Effector memory CD8-positive, alpha-beta T cell (primary cell): ENCODE results near the gene GRK4.
"Not testable (repeated sequence)": the region's sequence is repeated elsewhere in the genome, so short reads cannot be mapped to it uniquely, and the experiment has no call there.

Source experiments
- ATAC-seq: fragments of 150-1000 bp; cut with Tn5 transposase; replicated peaks from 2 replicates; pipeline ENCODE4 v1.10.0; 2021; ENCODE audit warnings: mild to moderate bottlenecking, moderate library complexity
- DNase-seq, 3 experiments: peaks; one replicate each; pipeline ENCODE4 v3.0.0; 2021
- H3K27ac Mint-ChIP-seq, 2 donors: one replicate each; pipeline ENCODE4 v1.8.0; 2022; ENCODE audit warnings: mild to moderate bottlenecking in 2 of 2, mixed read lengths in 2 of 2, moderate library complexity in 2 of 2
- H3K27me3 Mint-ChIP-seq, 2 donors: one replicate each; pipeline ENCODE4 v1.8.0; 2022; ENCODE audit warnings: mixed read lengths in 2 of 2
- H3K36me3 Mint-ChIP-seq: one replicate; pipeline ENCODE4 v1.8.0; 2022; ENCODE audit warnings: mild to moderate bottlenecking, moderate library complexity, mixed read lengths; ENCODE audit not compliant: insufficient read depth
- H3K4me1 Mint-ChIP-seq, 2 donors: one replicate each; pipeline ENCODE4 v1.8.0; 2022; ENCODE audit warnings: low read depth in 2 of 2, mixed read lengths in 2 of 2
- H3K4me3 Mint-ChIP-seq, 2 donors: one replicate each; pipeline ENCODE4 v1.8.0; 2022; ENCODE audit warnings: mild to moderate bottlenecking in 2 of 2, mixed read lengths in 2 of 2, moderate library complexity in 2 of 2
- H3K9me3 Mint-ChIP-seq, 2 donors: one replicate each; pipeline ENCODE4 v1.8.0; 2022; ENCODE audit warnings: mixed read lengths in 2 of 2

The GRK4 gene

GRCh38 chr4:2949782-2950125 lies 13.6 kb upstream of the GRK4 start:
- Mint-ChIP-seq H3K27me3 (no peaks in the 10 kb centered on the region), H3K4me1 (peaks cover 5% of the 10 kb centered on the region in 2 donors), H3K4me3 (no peak overlapping the region), H3K36me3 (peaks cover 94% of the 10 kb centered on the region), H3K9me3 (no peaks in the 10 kb centered on the region), H3K27ac (peak overlapping the region in 1 of 2 donors; percentile 56)
- no peak for ATAC-seq
- no peak for DNase-seq

GRCh38 chr4:2950221-2950989 lies 13.0 kb upstream of the GRK4 start:
- Mint-ChIP-seq H3K27me3 (no peaks in the 10 kb centered on the region), H3K36me3 (peaks cover 94% of the 10 kb centered on the region), H3K4me1 (peaks cover 7 to 8% of the 10 kb centered on the region in 2 donors), H3K27ac (peak overlapping the region in 1 of 2 donors; percentile 56), H3K4me3 (no peak overlapping the region), H3K9me3 (no peaks in the 10 kb centered on the region)
- ATAC-seq (no peak), DNase-seq (no peak)

GRCh38 chr4:2953496-2953895 lies 9.9 kb upstream of the GRK4 start:
- Mint-ChIP-seq H3K27me3 (no peaks in the 10 kb centered on the region), H3K4me1 (peaks cover 16% of the 10 kb centered on the region in 2 donors), H3K36me3 (peaks cover 92% of the 10 kb centered on the region), H3K9me3 (no peaks in the 10 kb centered on the region), H3K4me3 (no peak overlapping the region), H3K27ac (peak overlapping the region; percentile 75 to 77)
- no peak for ATAC-seq
- no peak for DNase-seq

DNA sequence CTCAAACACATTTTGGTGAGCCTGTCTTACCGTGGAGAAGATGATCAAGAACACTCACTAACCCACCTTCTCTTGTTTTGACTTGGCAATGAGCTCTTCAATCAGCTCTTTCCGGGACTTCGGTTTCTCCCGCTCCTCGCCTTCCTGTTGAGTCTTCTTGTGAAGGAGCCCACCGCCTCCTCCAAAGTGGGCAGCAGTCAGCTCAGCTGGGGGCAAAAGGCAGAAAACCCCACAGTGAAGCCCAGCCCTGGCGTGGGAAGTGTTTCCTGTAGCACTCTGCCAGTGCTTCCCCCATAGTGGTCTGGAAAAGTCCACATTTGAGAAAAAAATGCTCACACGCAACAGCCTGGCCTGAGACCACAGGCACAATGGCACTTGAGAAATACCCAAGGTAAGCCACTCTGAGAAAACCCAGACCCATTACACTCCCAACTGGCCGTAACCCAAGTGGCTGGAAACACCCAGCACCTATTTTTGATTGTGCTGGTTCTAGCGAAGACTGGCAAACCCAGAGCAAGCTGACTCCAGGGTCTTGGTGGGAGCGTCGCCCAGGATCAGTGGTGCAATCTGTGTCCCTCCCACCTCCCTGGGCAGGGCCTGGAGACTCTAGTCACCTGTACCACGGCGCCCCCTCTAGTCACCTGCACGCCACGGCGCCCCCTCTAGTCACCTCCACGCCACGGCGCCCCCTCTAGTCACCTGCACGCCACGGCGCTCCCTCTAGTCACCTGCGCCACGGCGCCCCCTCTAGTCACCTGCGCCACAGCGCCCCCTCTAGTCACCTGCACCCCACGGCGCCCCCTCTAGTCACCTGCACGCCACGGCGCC lies 8.8 kb upstream of the GRK4 start:
- Mint-ChIP-seq H3K27ac (peak overlapping the region; percentile 75 to 77), H3K4me3 (peak overlapping the region in 1 of 2 donors; percentile 46), H3K4me1 (peaks cover 17 to 24% of the 10 kb centered on the region in 2 donors), H3K9me3 (no peaks in the 10 kb centered on the region), H3K36me3 (peaks cover 89% of the 10 kb centered on the region), H3K27me3 (no peaks in the 10 kb centered on the region)
- DNase-seq (peak in 1 of 3 experiments; percentile 38), ATAC-seq (peak; percentile 76)

DNA sequence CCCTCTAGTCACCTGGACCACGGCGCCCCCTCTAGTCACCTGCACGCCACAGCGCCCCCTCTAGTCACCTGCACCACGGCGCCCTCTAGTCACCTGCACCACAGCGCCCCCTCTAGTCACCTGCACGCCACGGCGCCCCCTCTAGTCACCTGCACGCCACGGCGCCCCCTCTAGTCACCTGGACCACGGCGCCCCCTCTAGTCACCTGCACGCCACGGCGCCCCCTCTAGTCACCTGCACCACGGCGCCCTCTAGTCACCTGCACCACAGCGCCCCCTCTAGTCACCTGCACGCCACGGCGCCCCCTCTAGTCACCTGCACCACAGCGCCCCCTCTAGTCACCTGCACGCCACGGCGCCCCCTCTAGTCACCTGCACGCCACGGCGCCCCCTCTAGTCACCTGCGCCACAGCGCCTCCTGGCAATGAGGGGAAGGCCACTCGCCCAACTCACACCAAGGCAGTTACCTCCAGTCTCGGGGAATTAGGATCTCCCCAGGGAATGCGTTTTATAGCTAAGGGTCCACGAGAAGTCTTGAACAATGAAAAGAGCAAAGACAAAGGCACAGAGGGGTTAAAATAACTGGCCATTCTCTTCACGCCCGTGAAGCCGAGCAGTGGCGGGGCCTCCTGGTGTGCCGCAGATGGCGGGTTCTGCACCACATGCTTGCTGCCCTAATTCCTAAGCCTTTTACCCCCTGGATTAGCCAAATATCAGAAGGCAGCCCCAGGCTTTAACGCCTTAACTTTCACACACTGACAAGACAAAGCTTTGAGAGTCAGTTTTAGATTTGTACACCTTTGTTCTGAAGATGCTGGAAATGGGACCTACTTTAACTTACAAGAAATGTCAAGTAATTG lies 8.0 kb upstream of the GRK4 start:
- Mint-ChIP-seq H3K36me3 (peaks cover 86% of the 10 kb centered on the region), H3K4me1 (peaks cover 24 to 26% of the 10 kb centered on the region in 2 donors), H3K4me3 (peak overlapping the region in 1 of 2 donors; percentile 46), H3K27ac (peak overlapping the region; percentile 75 to 77)
- H3K27me3 Mint-ChIP-seq, ATAC-seq, H3K9me3 Mint-ChIP-seq: not testable (repeated sequence)
- peak in 1 of 3 experiments; percentile 27 for DNase-seq

GRCh38 chr4:2958446-2958845 lies 4.9 kb upstream of the GRK4 start:
- peaks cover 37 to 44% of the 10 kb centered on the region in 2 donors for H3K4me1 Mint-ChIP-seq
- no peaks in the 10 kb centered on the region for H3K27me3 Mint-ChIP-seq
- H3K4me3 Mint-ChIP-seq, result no peak overlapping the region
- ATAC-seq (no peak), DNase-seq (no peak)
- H3K9me3 Mint-ChIP-seq, result no peaks in the 10 kb centered on the region
- peak overlapping the region in 1 of 2 donors; percentile 77 for H3K27ac Mint-ChIP-seq
- peaks cover 73% of the 10 kb centered on the region for H3K36me3 Mint-ChIP-seq

- not testable (repeated sequence) for H3K9me3 Mint-ChIP-seq, H3K27me3 Mint-ChIP-seq, DNase-seq, ATAC-seq
- Mint-ChIP-seq H3K27ac (peak overlapping the region in 1 of 2 donors; percentile 28), H3K4me3 (peak overlapping the region in 1 of 2 donors; percentile 50), H3K4me1 (peaks cover 34 to 42% of the 10 kb centered on the region in 2 donors), H3K36me3 (peaks cover 59% of the 10 kb centered on the region)
These were observed 2.9 kb upstream of the GRK4 start for GRCh38 chr4:2960450-2960849.

DNA sequence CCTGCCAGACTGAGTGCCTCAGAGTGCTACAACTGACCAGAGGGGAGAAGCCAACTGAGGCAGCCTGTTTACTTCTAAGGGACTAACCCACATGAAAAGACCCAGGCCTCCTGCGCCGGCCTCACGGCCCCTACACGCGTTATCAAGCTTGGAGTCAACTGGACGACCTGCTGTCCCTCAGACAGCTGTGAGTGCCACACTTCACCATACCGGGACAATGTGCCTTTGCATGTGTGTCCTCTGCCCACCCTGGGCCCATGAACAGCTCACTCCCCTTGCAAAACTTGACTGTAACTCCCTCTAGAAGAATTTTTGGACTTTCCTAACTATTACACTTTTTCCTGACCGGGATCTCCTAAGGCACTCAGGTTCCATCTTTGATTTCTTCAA lies 2.0 kb upstream of the GRK4 start:
- Mint-ChIP-seq H3K36me3 (peaks cover 50% of the 10 kb centered on the region), H3K27ac (peak overlapping the region; percentile 94 to 97), H3K4me3 (peak overlapping the region; percentile 83 to 86), H3K27me3 (no peaks in the 10 kb centered on the region), H3K4me1 (peaks cover 33 to 42% of the 10 kb centered on the region in 2 donors), H3K9me3 (no peaks in the 10 kb centered on the region)
- ATAC-seq, result no peak
- DNase-seq, result no peak

- no peaks in the 10 kb centered on the region for H3K27me3 Mint-ChIP-seq
These were observed 1.4 kb upstream of the GRK4 start for GRCh38 chr4:2961811-2962441.

GRCh38 chr4:2962614-2963174 lies 677 bp upstream of the GRK4 start:
- H3K36me3 Mint-ChIP-seq, result peaks cover 39% of the 10 kb centered on the region
- H3K9me3 Mint-ChIP-seq, result no peaks in the 10 kb centered on the region
- H3K27ac Mint-ChIP-seq, result peak overlapping the region; percentile 94 to 97
- no peaks in the 10 kb centered on the region for H3K27me3 Mint-ChIP-seq
- H3K4me3 Mint-ChIP-seq, result peak overlapping the region; percentile 83 to 86
- no peak for DNase-seq
- peak; percentile 26 for ATAC-seq
- peaks cover 31 to 39% of the 10 kb centered on the region in 2 donors for H3K4me1 Mint-ChIP-seq

More at GRCh38 chr4:2961811-2962441, 1.4 kb upstream of the GRK4 start:
- DNase-seq, result peak; percentile 20 to 47 (median 24)
- Mint-ChIP-seq H3K4me1 (peaks cover 31 to 42% of the 10 kb centered on the region in 2 donors), H3K36me3 (peaks cover 45% of the 10 kb centered on the region), H3K27ac (peak overlapping the region; percentile 94 to 97), H3K4me3 (peak overlapping the region; percentile 83 to 86), H3K9me3 (no peaks in the 10 kb centered on the region)
- peak; percentile 20 for ATAC-seq

DNA sequence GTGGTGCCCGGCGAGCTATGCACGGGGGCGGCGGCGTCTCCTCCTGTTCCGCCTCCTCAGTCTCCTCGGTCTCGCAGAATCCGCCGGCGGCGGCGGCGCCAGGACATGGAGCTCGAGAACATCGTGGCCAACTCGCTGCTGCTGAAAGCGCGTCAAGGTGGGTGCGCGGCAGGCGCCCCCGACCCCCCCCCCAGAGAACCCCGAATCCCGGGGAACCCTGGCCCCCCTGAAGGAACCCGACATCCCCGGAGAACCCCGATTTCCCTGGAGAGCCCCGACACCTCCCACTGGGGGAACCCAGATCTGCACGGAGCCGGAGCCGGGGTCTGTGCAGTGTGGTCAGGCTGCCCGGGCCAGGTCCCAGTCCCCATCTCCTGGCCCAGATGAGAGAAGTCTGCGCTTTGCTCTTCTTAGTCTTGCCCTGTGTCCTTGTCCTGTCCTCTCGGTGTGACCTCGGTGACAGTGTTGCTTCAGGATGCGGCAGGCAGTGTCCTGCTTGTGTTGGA lies 648 bp downstream of the GRK4 start:
- peaks cover 27% of the 10 kb centered on the region for H3K36me3 Mint-ChIP-seq
- no peaks in the 10 kb centered on the region for H3K27me3 Mint-ChIP-seq
- no peaks in the 10 kb centered on the region for H3K9me3 Mint-ChIP-seq
- H3K27ac Mint-ChIP-seq, result peak overlapping the region; percentile 42 to 94
- H3K4me1 Mint-ChIP-seq, result peaks cover 26 to 28% of the 10 kb centered on the region in 2 donors
- H3K4me3 Mint-ChIP-seq, result peak overlapping the region; percentile 83 to 86
- ATAC-seq, result no peak
- no peak for DNase-seq

GRCh38 chr4:2964706-2965258 lies 1.4 kb downstream of the GRK4 start:
- H3K4me3 Mint-ChIP-seq, result peak overlapping the region; percentile 83 to 86
- H3K27ac Mint-ChIP-seq, result peak overlapping the region; percentile 42 to 94
- ATAC-seq, result no peak
- H3K27me3 Mint-ChIP-seq, result no peaks in the 10 kb centered on the region
- H3K4me1 Mint-ChIP-seq, result peaks cover 22 to 23% of the 10 kb centered on the region in 2 donors
- no peak for DNase-seq
- H3K9me3 Mint-ChIP-seq, result no peaks in the 10 kb centered on the region
- peaks cover 24% of the 10 kb centered on the region for H3K36me3 Mint-ChIP-seq
